Left colon (tissue), 2 donors: ENCODE measurements around the gene IVNS1ABP. TPM values are rescaled to one million over a fixed set of nuclear protein-coding genes. Genes with fewer than 3 reads are reported as not detected.
A peak's percentile ranks its signal among the peaks of the same experiment; 100 is the strongest.

Source experiments
- ATAC-seq: fragments of 200-7000 bp; cut with Tn5 transposase; one replicate; pipeline ENCODE4 v1.9.1; 2020; ENCODE audit warnings: mild to moderate bottlenecking, moderate library complexity
- DNase-seq, 2 donors: peaks; one replicate each; pipeline ENCODE4 v3.0.0-alpha.2; 2020
- intact Hi-C, 2 donors: fragments of 100-400 bp; cut with DNase I in 1 of 2; cut with micrococcal nuclease in 1 of 2; formaldehyde crosslinking; loops; one replicate each; pipeline versions ENCODE4 v1.11.2 to v1.14.0; 2022; cut with DNase I, micrococcal nuclease
- total RNA-seq, 2 donors: library from RNA; stranded (reverse); fragmentation: NEBNext Ultra II Directional; extraction: Animal tissue kit (Norgen Biotek cat#: 25700); gene quantifications; one replicate each; pipeline ENCODE4 v1.2.1, GENCODE V29; 2021
- donor health status: DM: no; HTN: no; CAD: no.
- donor health status: DM: yes; HTN: yes; CAD: no.

IVNS1ABP gene
- total RNA-seq, 2 donors from 2014 or later, result 134 to 170 TPM

- no peak for DNase-seq
- intact Hi-C loops, result loop anchor here in 1 of 2 donors (10.0 kb wide), 1 partner anchor 375 kb away; no protein-coding TSS in a partner anchor
- ATAC-seq, result no peak
Observed at GRCh38 chr1:185309566-185309965, 7.5 kb downstream of the IVNS1ABP start.

DNA sequence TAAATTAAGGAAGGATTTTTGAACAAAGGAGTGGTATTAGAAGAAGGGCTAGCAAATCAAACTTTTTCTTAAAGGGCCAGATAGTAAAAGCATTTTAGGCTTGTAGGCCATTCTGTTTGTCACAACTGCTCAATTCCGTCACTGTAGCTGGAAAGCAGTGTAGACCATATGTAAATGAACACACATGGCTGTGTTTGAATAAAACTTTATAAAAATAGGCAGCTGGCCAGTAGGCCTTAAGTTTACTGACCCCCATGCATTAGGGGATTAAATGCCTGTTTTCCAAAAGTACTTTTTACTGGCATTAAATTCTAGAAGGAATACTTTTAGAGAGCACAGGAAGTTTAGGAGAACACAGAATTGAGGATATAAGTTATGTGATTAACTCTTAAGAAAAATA lies 8.9 kb downstream of the IVNS1ABP start:
- ATAC-seq (no peak), DNase-seq (no peak)
- intact Hi-C loops, result loop anchor here in 1 of 2 donors (10.0 kb wide), 1 partner anchor 377 kb away; no protein-coding TSS in a partner anchor

GRCh38 chr1:185305419-185305818 lies 11.6 kb downstream of the IVNS1ABP start:
- DNase-seq, result no peak
- ATAC-seq, result no peak
- intact Hi-C loops, result loop anchor here in 1 of 2 donors (10.0 kb wide), 1 partner anchor 379 kb away; no protein-coding TSS in a partner anchor

DNA sequence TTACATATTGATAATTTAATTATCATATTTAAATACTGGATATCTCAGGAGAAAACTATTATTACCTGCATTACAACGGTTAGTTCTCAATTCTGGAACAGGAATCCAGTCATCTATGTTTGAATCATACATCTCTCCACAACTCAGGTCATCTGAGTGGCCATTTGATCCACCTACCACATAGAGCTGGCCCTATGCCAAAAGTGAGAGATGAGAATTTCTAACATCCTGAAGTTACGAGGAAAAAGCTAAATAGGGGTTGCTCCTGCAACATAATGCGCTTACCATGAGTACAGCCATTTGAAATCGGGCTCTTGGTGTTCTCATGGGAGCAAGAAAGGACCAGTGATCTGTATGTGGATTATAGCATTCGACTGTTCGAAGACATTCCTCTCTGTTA lies 16.9 kb downstream of the IVNS1ABP start:
- intact Hi-C loops, result loop anchor here in 1 of 2 donors (10.0 kb wide), 1 partner anchor 385 kb away; no protein-coding TSS in a partner anchor
- no peak for ATAC-seq
- DNase-seq, result no peak

- no peak for ATAC-seq
- intact Hi-C loops, result no loop called here
- DNase-seq, result no peak
Observed at GRCh38 chr1:185297982-185298381, 19.1 kb downstream of the IVNS1ABP start.

GRCh38 chr1:185295091-185295490 lies 22.0 kb downstream of the IVNS1ABP start:
- DNase-seq (no peak), ATAC-seq (no peak)
- intact Hi-C loops, result no loop called here

GRCh38 chr1:185293967-185294542 lies 23.0 kb downstream of the IVNS1ABP start:
- ATAC-seq (no peak), DNase-seq (no peak)
- intact Hi-C loops, result no loop called here

- no peak for DNase-seq
Observed at GRCh38 chr1:185292237-185292636, 24.8 kb downstream of the IVNS1ABP start.

DNA sequence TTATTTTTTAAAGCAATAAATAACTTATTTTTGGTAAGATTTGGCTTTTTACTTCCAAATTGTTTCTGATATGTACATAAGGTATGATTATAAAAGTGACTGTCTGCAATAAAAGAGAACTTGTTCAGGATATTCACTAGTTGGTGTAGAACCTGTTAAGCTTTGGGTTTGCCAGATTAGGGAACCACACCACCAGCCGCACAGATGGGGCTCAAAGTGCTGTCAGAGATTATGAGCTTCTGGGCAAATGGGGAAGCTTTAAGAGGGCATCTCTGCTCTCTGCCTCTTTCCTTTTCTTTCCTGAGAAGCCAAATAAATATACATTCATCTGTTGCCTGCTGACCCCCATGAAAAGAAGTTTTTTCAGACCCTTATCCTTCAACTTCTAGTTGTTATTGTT lies 25.4 kb downstream of the IVNS1ABP start:
- intact Hi-C loops, result no loop called here
- DNase-seq (no peak), ATAC-seq (peak; percentile 40)

More at GRCh38 chr1:185292237-185292636, 24.8 kb downstream of the IVNS1ABP start:
- ATAC-seq, result peak; percentile 55
- intact Hi-C loops, result no loop called here

- ATAC-seq (peak; percentile 50), DNase-seq (no peak)
- intact Hi-C loops, result no loop called here
Observed at GRCh38 chr1:185291159-185291558, 25.9 kb downstream of the IVNS1ABP start.

- ATAC-seq (no peak), DNase-seq (no peak)
- intact Hi-C loops, result no loop called here
Observed at GRCh38 chr1:185289880-185290279, 27.2 kb downstream of the IVNS1ABP start.

- intact Hi-C loops, result no loop called here
Observed at GRCh38 chr1:185288435-185288834, 28.6 kb downstream of the IVNS1ABP start.

GRCh38 chr1:185287451-185287850 lies 29.6 kb downstream of the IVNS1ABP start:
- ATAC-seq (no peak), DNase-seq (no peak)
- intact Hi-C loops, result no loop called here

More at GRCh38 chr1:185288435-185288834, 28.6 kb downstream of the IVNS1ABP start:
- no peak for ATAC-seq
- DNase-seq, result no peak

- intact Hi-C loops, result no loop called here
- ATAC-seq, result no peak
- DNase-seq, result no peak
Observed at GRCh38 chr1:185284533-185285276, 32.3 kb downstream of the IVNS1ABP start.

DNA sequence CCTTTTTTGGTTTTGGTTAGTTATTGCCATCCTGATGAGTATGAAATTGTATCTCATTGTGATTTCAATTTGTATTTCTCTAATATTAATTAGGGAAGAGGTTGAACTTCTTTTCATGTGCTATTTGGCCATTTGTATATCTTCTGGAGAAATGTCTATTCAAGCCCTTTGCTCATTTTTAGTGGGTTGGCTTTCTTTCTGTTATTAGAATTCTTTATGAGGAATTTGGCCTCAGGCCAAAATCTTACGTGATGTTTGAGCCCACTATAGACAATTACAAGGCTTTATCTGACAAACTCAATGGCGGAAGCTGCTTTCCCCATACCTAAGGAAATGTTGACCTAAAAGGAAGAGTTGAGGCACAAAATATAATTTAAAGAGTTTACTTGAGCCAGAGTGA lies 32.9 kb downstream of the IVNS1ABP start:
- DNase-seq (no peak), ATAC-seq (no peak)
- intact Hi-C loops, result no loop called here

DNA sequence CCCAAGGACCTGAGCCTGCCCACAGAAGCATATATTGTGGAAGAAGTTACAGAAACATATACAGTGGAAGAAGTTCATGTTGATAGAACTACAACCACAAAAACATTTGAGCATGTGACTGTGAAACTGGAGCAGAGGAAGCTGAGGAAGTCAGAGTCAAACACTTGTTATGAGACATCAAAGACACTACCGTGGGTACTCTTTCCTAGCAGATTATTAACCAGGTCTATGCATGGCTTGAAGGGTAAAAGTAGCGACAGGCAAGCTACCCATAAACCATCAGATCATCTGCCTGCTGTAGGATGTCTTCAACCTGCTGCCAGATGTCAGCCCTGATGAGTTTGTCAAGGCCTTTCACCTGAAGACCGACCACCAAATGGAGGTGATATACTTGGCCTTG lies 35.8 kb downstream of the IVNS1ABP start:
- intact Hi-C loops, result no loop called here
- no peak for DNase-seq
- peak; percentile 36 for ATAC-seq

DNA sequence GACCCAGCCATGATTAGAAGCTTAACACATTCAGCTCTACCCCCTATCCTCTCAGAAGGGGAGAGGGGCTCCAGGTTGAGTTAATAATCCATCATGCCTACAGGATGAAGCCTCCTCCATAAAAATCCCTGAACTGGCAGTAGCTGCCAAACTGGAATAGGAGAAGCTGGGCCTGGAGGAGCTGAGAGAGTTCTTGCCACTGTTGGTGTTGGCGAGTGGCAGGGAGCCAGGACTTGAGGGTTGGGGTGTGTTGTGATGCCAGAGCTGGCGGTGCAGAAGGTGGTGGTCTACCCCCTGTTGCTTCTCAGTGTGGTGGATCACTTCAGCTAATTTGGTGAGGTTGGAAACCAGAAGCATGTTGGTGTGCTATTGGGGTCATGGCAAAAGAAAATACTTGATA lies 36.5 kb downstream of the IVNS1ABP start:
- ATAC-seq, result no peak
- intact Hi-C loops, result no loop called here
- DNase-seq, result no peak

DNA sequence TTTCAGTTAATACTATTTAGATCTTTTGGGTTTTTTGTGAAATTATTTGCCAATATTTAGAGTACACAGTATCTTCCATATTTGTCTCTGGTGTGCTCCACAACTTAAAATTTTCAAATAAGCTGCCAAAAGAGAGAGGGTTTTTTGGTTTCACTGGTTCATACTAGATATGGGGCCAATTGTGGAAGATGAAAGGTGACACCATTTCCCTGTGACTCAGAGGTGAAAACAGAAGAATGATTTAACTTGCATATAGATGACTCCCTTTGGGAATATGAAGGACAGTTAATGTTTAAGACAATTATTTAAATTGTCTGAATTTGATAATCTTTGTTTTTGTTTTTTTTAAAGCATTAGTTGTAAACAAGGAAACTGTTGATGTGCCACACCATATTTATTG lies 37.5 kb downstream of the IVNS1ABP start:
- DNase-seq (no peak), ATAC-seq (no peak)
- intact Hi-C loops, result no loop called here

DNA sequence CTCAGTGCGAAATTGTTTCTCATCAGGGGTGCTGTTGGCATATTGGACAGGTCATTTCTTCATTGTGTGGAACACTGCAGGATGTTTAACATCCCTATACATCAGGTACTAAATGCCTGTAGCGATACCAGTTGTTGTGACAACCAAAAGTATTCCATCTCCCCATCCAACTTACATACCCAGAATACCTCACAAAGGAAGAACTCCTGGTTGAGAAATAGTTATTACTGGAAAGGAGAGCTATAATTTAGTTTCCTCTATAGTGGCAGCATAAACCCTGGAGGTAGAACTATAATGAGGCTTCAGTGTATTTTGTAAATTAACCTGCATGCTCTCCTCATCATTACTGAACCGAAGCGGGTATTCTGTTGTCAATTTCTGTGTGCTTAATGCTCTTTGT lies 45.1 kb downstream of the IVNS1ABP start:
- ATAC-seq (no peak), DNase-seq (no peak)
- intact Hi-C loops, result no loop called here

- no peak for DNase-seq
- no peak for ATAC-seq
- intact Hi-C loops, result no loop called here
Observed at GRCh38 chr1:185268352-185268751, 48.7 kb downstream of the IVNS1ABP start.
